ELR (cell line): Measurements from ENCODE around the gene SDHAF1.
"Not testable (repeated sequence)": the region's sequence is repeated elsewhere in the genome, so short reads cannot be mapped to it uniquely, and the experiment has no call there.

ENCODE experiments used
- DNase-seq: peaks from one replicate; pipeline ENCODE4 v3.0.0-alpha.2; 2015; ENCODE audit warnings: low read depth

The SDHAF1 gene

GRCh38 chr19:35995048-35995993, at the start of gene SDHAF1:
Gene SDHAF1 (plus strand): TSS chr19:35995188. CDS start chr19:35995275, 87 bp downstream.
- peak; percentile 94 for DNase-seq

- no peak for DNase-seq
These were observed 48.8 kb upstream of the SDHAF1 start for GRCh38 chr19:35946203-35946602.

GRCh38 chr19:35949131-35949530, 45.9 kb upstream of the SDHAF1 start:
- no peak for DNase-seq

- no peak for DNase-seq
These were observed 38.9 kb upstream of the SDHAF1 start for GRCh38 chr19:35955881-35956634.

- DNase-seq = not testable (repeated sequence)
These were observed 37.6 kb upstream of the SDHAF1 start for GRCh38 chr19:35957411-35957810.

DNA sequence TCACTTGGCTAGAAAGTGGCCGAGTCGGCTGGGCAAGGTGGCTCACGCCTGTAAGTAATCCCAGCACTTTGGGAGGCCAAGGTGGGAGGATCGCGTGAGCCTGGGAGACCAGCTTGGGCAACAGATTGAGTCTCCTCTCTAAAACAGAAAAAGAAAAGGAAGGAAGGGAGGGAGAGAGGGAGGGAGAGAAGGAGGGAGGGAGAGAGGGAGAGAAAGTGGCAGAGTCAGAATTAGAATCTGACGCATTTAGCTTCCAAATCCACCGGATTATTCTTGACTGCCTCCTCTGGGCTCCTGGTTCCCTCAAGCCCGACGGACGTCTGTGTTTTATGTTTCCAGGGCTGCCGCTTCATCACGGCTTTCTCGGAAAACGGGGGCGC, 36.3 kb upstream of the SDHAF1 start:
- DNase-seq = no peak

DNA sequence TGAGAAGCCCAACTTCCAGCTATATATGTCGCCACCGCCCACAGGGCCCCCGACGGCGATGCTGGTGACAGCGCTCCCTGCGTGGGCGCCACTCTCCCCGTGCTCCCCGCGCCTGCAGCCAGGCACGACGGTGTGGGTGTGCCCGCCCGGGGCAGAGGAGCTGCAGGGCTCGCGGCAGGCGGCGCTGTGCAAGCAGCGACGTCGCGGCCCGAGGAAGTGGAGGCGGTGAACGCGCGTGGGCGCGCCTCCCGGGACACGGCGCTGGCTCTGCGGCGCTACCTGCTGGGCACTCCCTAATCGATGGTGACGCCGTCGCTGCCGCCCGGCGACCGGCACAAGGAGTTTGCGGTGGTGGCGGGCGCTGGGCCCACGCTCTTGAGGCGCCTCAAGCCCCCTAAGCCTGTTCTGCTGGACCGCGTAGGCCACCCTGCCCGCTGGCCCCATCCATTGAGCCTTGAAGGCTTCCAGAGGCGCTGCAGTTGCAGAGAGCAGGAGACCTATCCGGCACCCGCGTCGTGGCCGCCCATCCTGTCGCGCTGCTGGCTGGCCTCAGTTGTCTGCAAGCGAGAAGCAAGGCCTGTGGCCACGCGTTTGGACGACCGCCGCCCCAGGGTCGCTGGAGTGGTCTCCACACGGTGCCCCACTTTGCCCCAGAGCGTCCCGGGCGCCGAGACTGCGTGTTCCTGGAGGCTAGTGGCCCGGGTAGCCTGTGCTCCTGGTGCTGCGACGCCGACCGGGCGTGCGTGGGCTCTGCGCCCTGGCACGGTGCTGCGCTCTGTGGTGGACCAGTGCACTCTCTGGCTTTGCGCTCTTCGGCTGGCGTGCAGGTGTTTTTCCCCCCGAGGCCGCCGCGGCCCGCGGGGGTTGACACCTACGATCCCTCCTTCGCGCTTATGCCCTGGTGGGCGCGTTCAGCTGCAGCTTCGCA, 35.7 kb upstream of the SDHAF1 start:
- no peak for DNase-seq

GRCh38 chr19:35959968-35960320, 35.0 kb upstream of the SDHAF1 start:
- no peak for DNase-seq

DNA sequence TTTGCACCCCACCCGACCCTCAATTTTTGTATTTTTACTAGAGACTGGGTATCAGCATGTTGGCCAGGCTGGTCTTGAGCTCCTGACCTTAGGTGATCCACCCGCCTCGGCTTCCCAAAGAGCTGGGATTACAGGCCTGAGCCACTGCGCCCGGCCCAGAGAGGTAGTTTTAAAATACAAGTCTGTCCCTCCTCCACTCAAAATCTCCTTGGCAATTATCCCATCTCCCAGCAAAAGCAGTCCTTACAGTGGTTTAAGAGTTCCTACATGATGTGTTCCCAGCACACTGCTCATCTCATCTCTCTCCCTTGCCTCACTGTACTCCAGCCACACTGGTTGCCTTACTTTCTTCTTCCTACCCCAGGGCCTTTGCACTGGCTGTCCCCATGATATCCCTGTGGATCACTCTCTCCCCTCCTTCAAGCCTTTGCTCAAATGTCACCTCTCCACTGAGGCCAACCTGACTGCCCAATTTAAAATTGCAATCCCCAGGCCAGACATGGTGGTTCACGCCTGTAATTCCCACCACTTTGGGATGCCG, 34.5 kb upstream of the SDHAF1 start:
- no peak for DNase-seq

GRCh38 chr19:35963514-35963913, 31.5 kb upstream of the SDHAF1 start:
- DNase-seq = peak; percentile 22

GRCh38 chr19:35966771-35967170, 28.2 kb upstream of the SDHAF1 start:
- DNase-seq = no peak

- DNase-seq = no peak
These were observed 21.5 kb upstream of the SDHAF1 start for GRCh38 chr19:35973487-35973886.

DNA sequence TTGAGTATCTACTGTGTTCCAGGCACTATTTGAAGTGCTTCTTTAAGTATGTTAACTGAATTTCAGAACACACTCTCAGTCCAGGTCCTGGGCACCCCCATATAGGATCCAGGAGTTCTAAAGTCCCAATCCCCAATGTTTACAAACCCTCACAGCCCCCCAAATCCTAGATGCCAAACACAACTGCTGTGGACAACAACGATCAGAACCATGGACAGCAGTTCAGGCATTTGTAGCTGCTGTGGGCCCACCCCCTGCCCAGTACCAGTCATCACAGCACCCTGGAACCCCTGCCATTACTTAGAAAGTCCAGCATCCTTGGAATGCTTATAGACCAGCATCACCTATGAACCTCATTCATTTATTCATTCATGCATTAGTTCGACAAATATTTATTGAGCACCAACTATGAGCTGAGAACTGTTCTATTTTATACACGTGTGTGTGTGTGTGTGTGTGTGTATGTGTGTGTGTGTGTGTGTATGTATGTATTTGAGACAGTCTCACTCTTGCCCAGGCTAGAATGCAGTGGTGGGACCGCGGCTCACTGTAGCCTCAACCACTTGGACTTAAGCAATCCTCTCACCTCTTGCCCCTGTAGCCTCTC, 19.3 kb upstream of the SDHAF1 start:
- DNase-seq = peak; percentile 33

DNA sequence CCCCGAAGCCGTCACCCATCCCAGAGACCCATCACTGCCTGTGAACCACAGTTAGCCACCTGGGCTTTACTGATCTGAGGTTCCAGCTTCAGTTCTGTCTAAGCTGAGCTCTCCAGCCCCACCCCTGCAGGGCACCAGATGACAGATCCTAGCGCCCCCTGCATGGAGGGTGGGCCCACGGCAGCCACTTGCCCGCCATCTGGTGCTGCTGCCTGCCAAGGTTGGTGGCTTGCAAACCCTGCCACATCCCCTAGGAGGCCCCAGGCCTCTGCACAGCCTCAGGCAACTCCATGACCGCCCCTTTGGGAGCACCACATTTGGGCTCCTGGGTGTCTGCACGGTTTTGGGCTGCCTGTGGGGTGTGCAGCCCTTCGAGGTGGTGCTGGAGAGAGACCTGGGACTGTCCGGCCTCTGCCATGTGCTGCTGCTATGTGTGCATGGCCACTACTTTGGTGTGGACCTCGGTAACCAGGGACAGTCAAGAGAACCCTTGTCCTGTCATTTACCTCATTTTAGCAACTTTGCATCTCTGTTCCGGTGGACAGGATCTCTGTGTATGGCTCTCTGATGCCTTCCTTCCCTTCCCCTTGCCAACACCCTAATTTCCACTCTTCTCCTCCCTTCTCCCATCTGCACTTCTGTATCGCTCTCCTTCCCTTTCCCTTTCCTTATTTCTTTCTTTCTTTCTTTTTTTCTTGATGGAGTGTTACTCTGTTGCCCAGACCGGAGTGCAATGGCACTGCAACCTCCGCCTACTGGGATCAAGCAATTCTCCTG, 17.4 kb upstream of the SDHAF1 start:
- DNase-seq = peak; percentile 21

GRCh38 chr19:35978271-35978670, 16.7 kb upstream of the SDHAF1 start:
- no peak for DNase-seq

DNA sequence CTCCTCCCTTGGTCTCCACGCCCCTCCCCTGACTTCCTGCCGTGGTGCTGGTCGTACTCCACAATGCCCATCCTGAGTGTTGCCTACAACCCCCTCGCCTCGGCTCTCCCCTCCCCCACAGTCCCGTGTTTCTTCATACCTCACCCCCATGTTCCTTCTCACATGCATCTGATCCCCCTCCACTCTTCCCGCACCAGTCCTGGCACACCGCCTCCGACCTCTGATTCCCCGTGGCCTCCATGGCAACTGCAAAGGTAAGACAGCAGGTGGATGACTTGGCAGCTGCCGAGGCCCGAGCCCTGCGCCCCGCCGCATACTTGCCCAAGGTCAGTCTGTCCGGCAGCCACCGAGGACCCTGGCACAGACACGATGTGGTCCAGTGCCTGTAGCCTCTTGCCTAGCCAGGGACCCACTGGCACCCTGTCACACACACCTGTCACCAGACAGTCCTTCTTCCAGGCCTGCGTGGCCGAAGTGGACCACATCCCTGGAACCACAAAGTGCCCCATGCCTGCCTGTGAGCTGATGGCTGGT, 16.1 kb upstream of the SDHAF1 start:
- no peak for DNase-seq

GRCh38 chr19:35980997-35981396, 14.0 kb upstream of the SDHAF1 start:
- DNase-seq = not testable (repeated sequence)

- DNase-seq = no peak
These were observed 11.8 kb upstream of the SDHAF1 start for GRCh38 chr19:35983177-35983576.

- DNase-seq = no peak
These were observed 8.9 kb upstream of the SDHAF1 start for GRCh38 chr19:35986111-35986510.
